ENCODE measurements around the gene KIAA2012. TPM values are rescaled to one million over a fixed set of nuclear protein-coding genes. Genes with fewer than 3 reads are reported as not detected.

KIAA2012 gene
- total and polyA plus RNA-seq, 2 experiments from 2014 or later = 0.24 TPM; not detected in 1

- DNase-seq (ENCODE audit: low read depth in 1 of 2, low spot score in 1 of 2) = no peak
- Histone ChIP-seq H3K9me3 (ENCODE audit: low read depth) (no peaks in the 10 kb centered on the region), H3K36me3 (no peaks in the 10 kb centered on the region), H3K27ac (no peak overlapping the region), H3K4me1 (ENCODE audit: low read depth) (no peaks in the 10 kb centered on the region), H3K27me3 (no peaks in the 10 kb centered on the region), H3K4me3 (no peak overlapping the region)
- TF ChIP-seq CTCF (IDR thresholded peaks at IDR 0.05; ENCODE audit: low read depth, low read length) = no peak
These were observed 111.5 kb downstream of the KIAA2012 start for GRCh38 chr2:202184557-202184956.

GRCh38 chr2:202185156-202185555 is 112.1 kb downstream of the KIAA2012 start:
- Histone ChIP-seq H3K4me1 (ENCODE audit: low read depth) (no peaks in the 10 kb centered on the region), H3K36me3 (no peaks in the 10 kb centered on the region), H3K27ac (no peak overlapping the region), H3K27me3 (no peaks in the 10 kb centered on the region), H3K4me3 (no peak overlapping the region), H3K9me3 (ENCODE audit: low read depth) (no peaks in the 10 kb centered on the region)
- no peak for TF ChIP-seq CTCF (IDR thresholded peaks at IDR 0.05; ENCODE audit: low read depth, low read length)
- no peak for DNase-seq (ENCODE audit: low read depth in 1 of 2, low spot score in 1 of 2)

GRCh38 chr2:202186641-202187202 is 113.7 kb downstream of the KIAA2012 start:
- no peak for TF ChIP-seq CTCF (IDR thresholded peaks at IDR 0.05; ENCODE audit: low read depth, low read length)
- no peaks in the 10 kb centered on the region for H3K36me3 ChIP-seq
- no peak for DNase-seq (ENCODE audit: low read depth in 1 of 2, low spot score in 1 of 2)
- H3K9me3 ChIP-seq (ENCODE audit: low read depth) = no peaks in the 10 kb centered on the region
- no peak overlapping the region for H3K27ac ChIP-seq
- no peak overlapping the region for H3K4me3 ChIP-seq
- no peaks in the 10 kb centered on the region for H3K27me3 ChIP-seq
- H3K4me1 ChIP-seq (ENCODE audit: low read depth) = no peaks in the 10 kb centered on the region

GRCh38 chr2:202187570-202187969 is 114.5 kb downstream of the KIAA2012 start:
- Histone ChIP-seq H3K27ac (no peak overlapping the region), H3K4me3 (no peak overlapping the region), H3K4me1 (ENCODE audit: low read depth) (no peaks in the 10 kb centered on the region), H3K27me3 (no peaks in the 10 kb centered on the region), H3K36me3 (no peaks in the 10 kb centered on the region), H3K9me3 (ENCODE audit: low read depth) (no peaks in the 10 kb centered on the region)
- no peak for DNase-seq (ENCODE audit: low read depth in 1 of 2, low spot score in 1 of 2)
- no peak for TF ChIP-seq CTCF (IDR thresholded peaks at IDR 0.05; ENCODE audit: low read depth, low read length)

GRCh38 chr2:202193305-202193704 is 120.2 kb downstream of the KIAA2012 start:
- Histone ChIP-seq H3K27ac (no peak overlapping the region), H3K4me1 (ENCODE audit: low read depth) (no peaks in the 10 kb centered on the region), H3K9me3 (ENCODE audit: low read depth) (no peaks in the 10 kb centered on the region), H3K36me3 (no peaks in the 10 kb centered on the region), H3K27me3 (no peaks in the 10 kb centered on the region), H3K4me3 (no peak overlapping the region)
- TF ChIP-seq CTCF (IDR thresholded peaks at IDR 0.05; ENCODE audit: low read depth, low read length) = no peak
- DNase-seq (ENCODE audit: low read depth in 1 of 2, low spot score in 1 of 2) = no peak

Data from cardiac muscle cell (in vitro differentiated cells and primary cell).